ENCODE data around the gene CEACAM3. TPM values are rescaled to one million over a fixed set of nuclear protein-coding genes. Genes with fewer than 3 reads are reported as not detected.

CEACAM3 gene
- total RNA-seq, 1 donor from 2014 or later: not detected

- DNase-seq: no peak
These were observed 51.1 kb downstream of the CEACAM3 start for GRCh38 chr19:41847351-41848105.

DNA sequence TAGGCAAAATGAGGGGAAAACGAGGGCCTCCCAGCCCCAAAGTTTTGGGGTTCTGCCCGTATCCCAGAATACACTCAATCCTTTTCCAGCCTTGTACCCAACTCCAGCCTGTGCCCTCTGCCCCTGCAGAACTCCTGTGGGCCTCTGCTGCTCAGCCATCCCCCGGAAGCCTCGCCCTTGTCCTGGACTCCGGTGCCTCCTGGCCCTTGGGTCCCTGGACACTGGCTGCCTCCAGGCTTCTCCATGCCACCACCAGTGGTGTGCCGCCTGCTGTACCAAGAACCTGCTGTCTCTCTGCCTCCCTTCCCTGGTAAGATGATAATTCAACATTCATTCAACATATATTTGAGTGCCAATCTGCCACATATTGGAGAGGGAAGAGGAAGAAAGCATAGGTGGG, 52.3 kb downstream of the CEACAM3 start:
- DNase-seq: no peak

DNA sequence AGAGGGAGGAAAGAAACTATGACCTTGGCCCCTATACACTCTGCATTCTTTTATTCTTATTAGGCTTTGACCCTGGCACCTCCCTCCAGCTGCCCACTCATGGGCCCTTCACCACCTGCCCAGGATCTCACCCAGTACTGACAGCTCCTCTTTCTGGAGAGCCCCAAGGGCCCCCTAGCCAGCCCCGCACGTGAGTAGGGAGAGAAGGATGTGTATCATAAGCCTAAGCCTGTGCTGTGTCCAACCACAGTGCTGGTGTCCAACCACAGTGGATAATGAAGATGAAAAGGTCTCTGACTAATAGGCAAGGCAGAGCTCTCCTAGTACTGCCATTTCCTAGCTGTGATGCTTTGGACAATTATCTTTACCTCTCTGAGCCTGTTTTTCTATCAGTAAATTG, 52.7 kb downstream of the CEACAM3 start:
- DNase-seq: no peak

DNA sequence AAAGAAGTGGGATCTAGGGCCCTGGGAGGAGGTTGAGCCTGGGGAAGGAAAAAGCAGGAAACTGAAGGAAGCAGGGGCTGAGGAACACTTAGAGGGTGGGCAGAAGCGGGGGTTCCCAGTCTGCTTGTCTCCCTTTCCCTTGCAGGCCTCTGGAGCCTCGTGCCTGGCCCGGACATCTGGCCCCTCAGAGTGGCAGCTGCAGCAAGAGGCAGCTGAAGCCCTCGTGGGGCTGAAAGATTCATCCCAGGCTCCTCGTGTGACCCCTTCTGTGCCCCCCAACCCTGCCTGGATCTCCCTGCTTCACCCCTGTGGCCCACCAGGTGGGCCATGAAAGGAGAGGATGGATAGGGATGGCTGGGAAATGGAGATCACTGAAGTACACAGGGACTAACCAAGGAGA, 54.0 kb downstream of the CEACAM3 start:
- no peak for DNase-seq

- DNase-seq: no peak
These were observed 55.1 kb downstream of the CEACAM3 start for GRCh38 chr19:41851456-41851855.

GRCh38 chr19:41853344-41853743, 57.0 kb downstream of the CEACAM3 start:
- no peak for DNase-seq

- no peak for DNase-seq
These were observed 57.4 kb downstream of the CEACAM3 start for GRCh38 chr19:41853768-41854167.

GRCh38 chr19:41859213-41859617, 62.8 kb downstream of the CEACAM3 start:
- no peak for DNase-seq

GRCh38 chr19:41859618-41860418, 63.4 kb downstream of the CEACAM3 start, which contains the start of gene RPS19:
TSS of gene RPS19 (plus strand) at chr19:41860255. CDS start at chr19:41860775, 520 bp downstream.
- DNase-seq: peak; percentile 99

DNA sequence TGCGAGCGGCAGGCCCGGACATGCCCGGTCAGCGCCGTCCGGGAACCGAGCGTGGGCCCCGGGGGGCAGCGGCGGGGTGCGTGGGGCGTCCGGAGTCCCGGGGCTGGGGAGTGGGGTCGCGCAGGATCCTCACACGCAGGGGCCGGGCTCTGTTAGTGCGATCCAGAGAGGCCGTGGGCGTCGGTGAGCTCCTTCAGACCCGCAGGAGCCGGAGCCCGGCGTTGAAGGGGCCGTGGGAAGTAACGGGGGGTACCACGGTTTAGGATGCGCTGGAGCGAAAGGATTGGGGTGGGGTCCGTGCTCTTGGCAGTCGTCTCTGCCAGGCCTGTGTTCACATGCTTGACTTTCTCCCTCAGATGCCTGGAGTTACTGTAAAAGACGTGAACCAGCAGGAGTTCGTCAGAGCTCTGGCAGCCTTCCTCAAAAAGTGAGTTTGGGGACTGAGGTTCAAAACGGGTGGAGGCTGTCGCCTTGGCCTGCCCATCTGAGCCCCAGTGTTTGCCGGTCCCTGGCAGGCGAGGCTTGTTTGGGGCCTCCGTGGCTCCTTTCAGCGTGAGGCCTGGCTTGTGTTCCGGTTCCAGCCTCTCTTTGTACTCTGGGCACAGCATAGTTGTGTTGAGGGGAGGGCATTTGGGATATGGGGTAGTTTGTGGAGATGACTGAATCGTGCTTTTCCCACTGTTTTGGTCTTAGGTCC, 64.2 kb downstream of the CEACAM3 start:
- DNase-seq: peak; percentile 39

Other genes starting within 250 kb of the CEACAM3 start
- 3.2 and 9.4 TPM in 2 replicates for gene CEACAM21, start 220.4 kb upstream of the CEACAM3 start, total RNA-seq
- not detected in 2 replicates for gene CEACAM4, start 169.5 kb upstream of the CEACAM3 start, total RNA-seq
- gene CEACAM7, start 108.3 kb upstream of the CEACAM3 start, total RNA-seq: 0.17 TPM in 1 of 2 replicates, not detected in the other
- gene CEACAM5, start 88.0 kb upstream of the CEACAM3 start, total RNA-seq: not detected in 2 replicates
- gene CEACAM6, start 41.1 kb upstream of the CEACAM3 start, total RNA-seq: not detected in 2 replicates
- gene LYPD4, start 48.1 kb downstream of the CEACAM3 start, total RNA-seq: not detected in 2 replicates
- gene DMRTC2, start 48.5 kb downstream of the CEACAM3 start, total RNA-seq: not detected in 2 replicates
- gene RPS19, start 63.7 kb downstream of the CEACAM3 start, total RNA-seq: 1,021 and 1,770 TPM in 2 replicates
- gene CD79A, start 80.7 kb downstream of the CEACAM3 start, total RNA-seq: 0.09 and 0.34 TPM in 2 replicates
- 53.8 and 69.4 TPM in 2 replicates for gene ARHGEF1, start 86.6 kb downstream of the CEACAM3 start, total RNA-seq
- not detected in 2 replicates for gene ERFL, start 131.9 kb downstream of the CEACAM3 start, total RNA-seq
- gene RABAC1, start 162.7 kb downstream of the CEACAM3 start, total RNA-seq: 73.9 and 132 TPM in 2 replicates
- gene ATP1A3, start 197.6 kb downstream of the CEACAM3 start, total RNA-seq: under 0.01 and 0.05 TPM in 2 replicates

All from dermis blood vessel endothelial cell (primary cell).